HFF-Myc (cell line): Measurements from ENCODE around the gene UBL4B.

ENCODE experiments used
- DNase-seq: peaks from one replicate; pipeline ENCODE4 v3.0.0-alpha.2; 2011; ENCODE audit warnings: low read depth; ENCODE audit errors: extremely low read depth
- H3K4me3 ChIP-seq: replicated peaks from 2 replicates; pipeline ENCODE4 v1.5.1; 2011; ENCODE audit warnings: low read depth, mild to moderate bottlenecking, control low read depth, low read length
- TF ChIP-seq, protein P1 (sequence below): IDR thresholded peaks from 2 replicates; pipeline ENCODE4 v1.5.1; 2012; ENCODE audit warnings: mild to moderate bottlenecking, low read depth, low read length, control low read depth; ENCODE audit errors: missing control alignments

Gene UBL4B

GRCh38 chr1:110114173-110114572 is 1.9 kb downstream of the UBL4B start:
- no peak overlapping the region for H3K4me3 ChIP-seq
- DNase-seq, result no peak
- TF ChIP-seq, protein P1, sequence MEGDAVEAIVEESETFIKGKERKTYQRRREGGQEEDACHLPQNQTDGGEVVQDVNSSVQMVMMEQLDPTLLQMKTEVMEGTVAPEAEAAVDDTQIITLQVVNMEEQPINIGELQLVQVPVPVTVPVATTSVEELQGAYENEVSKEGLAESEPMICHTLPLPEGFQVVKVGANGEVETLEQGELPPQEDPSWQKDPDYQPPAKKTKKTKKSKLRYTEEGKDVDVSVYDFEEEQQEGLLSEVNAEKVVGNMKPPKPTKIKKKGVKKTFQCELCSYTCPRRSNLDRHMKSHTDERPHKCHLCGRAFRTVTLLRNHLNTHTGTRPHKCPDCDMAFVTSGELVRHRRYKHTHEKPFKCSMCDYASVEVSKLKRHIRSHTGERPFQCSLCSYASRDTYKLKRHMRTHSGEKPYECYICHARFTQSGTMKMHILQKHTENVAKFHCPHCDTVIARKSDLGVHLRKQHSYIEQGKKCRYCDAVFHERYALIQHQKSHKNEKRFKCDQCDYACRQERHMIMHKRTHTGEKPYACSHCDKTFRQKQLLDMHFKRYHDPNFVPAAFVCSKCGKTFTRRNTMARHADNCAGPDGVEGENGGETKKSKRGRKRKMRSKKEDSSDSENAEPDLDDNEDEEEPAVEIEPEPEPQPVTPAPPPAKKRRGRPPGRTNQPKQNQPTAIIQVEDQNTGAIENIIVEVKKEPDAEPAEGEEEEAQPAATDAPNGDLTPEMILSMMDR, result no peak

DNA sequence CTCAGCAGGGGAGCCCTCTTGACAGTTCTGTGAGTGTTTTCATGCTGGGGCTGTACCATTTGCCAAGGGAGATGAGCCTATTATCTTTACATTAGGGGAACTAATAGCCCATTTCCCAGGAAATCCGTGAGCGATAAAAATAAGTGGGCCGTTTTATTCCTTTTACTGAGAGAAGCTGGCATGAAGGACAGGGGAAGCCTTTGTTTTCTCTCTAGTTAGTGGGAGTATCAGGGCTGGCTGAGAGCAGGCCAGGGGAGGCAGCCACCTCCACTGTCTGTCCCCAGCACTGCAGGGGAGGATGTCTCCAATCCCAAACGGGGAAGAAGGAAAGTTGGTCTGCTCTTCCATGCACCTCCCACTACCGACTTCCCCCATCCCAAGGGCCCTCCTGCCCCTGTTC is 2.5 kb downstream of the UBL4B start:
- no peak overlapping the region for H3K4me3 ChIP-seq
- no peak for DNase-seq
- TF ChIP-seq, protein P1, result no peak

- TF ChIP-seq, protein P1, result no peak
- no peak for DNase-seq
- no peak overlapping the region for H3K4me3 ChIP-seq
Observed at GRCh38 chr1:110118636-110119396, 6.6 kb downstream of the UBL4B start.

- DNase-seq, result no peak
- TF ChIP-seq, protein P1, result no peak
- no peak overlapping the region for H3K4me3 ChIP-seq
Observed at GRCh38 chr1:110119843-110120242, 7.6 kb downstream of the UBL4B start.

DNA sequence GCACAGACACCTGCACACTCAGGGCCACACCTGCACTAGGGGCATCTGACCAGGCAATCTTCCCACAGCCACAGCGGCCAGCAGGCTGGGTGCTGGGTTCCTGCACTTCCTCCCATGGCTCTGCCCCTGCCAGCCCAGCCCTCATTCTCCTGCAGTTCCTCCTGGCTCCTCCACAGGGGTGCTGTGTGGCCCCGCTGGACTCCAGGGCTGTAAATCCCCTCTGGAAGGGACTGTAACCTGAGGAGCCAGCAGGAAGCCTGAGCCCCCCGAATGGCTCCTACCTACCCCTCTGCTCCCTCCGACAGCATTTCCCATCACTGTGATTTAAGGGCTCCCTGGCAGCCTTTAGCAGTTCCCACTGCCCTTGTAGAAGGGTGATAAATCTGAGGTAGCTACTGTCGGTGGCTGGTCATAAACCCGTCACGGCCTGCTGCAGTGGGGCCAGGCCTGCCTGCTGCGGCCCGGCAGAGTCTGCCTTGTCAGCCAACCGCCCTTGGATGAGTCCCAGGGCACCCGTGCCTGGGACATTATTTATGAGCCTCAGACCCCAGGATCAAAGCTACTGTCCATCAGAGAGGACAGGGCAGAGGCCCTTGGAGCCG is 8.8 kb downstream of the UBL4B start:
- DNase-seq, result no peak
- H3K4me3 ChIP-seq, result no peak overlapping the region
- TF ChIP-seq, protein P1, result no peak

DNA sequence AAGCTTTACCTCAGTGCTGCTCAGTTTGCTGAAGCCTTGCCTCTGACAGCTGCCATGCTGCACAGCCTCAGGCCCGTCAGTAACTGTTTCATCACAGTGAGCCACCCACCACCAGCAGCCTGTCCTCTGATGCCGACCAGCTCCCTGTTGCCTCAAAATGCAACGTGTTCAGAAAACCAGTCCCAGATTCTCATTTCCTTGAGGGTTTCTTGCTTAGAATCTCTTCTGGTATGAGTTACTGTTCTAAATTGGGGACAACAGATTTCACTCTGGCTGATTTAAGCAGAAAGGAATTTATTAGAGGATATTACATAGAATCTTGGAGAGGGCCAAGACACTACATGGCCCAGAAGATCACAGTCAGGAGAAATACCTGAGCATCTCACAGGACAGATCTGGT is 11.0 kb downstream of the UBL4B start:
- TF ChIP-seq, protein P1, result no peak
- DNase-seq, result no peak
- H3K4me3 ChIP-seq, result no peak overlapping the region

- TF ChIP-seq, protein P1, result no peak
- H3K4me3 ChIP-seq, result no peak overlapping the region
- DNase-seq, result no peak
Observed at GRCh38 chr1:110125810-110126209, 13.6 kb downstream of the UBL4B start.
